H1 (cell line): ENCODE measurements around the gene TNFAIP2.
A peak's percentile ranks its signal among the peaks of the same experiment; 100 is the strongest.

Experiments used
- BRCA1 ChIP-seq: IDR thresholded peaks from 2 replicates; pipeline ENCODE4 v1.6.1; 2012; ENCODE audit warnings: low read depth, low read length, improper control_type of control experiment
- CTCF ChIP-seq, 3 experiments: IDR thresholded peaks; 1 replicate in 2 of 3; 2 replicates in 1 of 3; pipeline versions ENCODE4 v1.5.1 to v1.6.1; 2011; ENCODE audit warnings: low read length in 3 of 3, mild to moderate bottlenecking in 3 of 3, inconsistent platforms in 2 of 3, low read depth in 1 of 3, moderate library complexity in 1 of 3; ENCODE audit not compliant: insufficient read depth in 1 of 3; ENCODE audit errors: control extremely low read depth in 1 of 3
- EP300 ChIP-seq, 2 experiments: IDR thresholded peaks; 1 replicate in 1 of 2; 2 replicates in 1 of 2; pipeline ENCODE4 v1.6.1; 2011 to 2012; ENCODE audit warnings: low read depth in 2 of 2, low read length in 2 of 2, mild to moderate bottlenecking in 2 of 2, borderline replicate concordance in 1 of 2, inconsistent platforms in 1 of 2, moderate library complexity in 1 of 2
- EZH2 ChIP-seq: fragments of 200-600 bp; sonication (generic); IDR thresholded peaks from 2 replicates; pipeline ENCODE4 v1.7.1; 2012; ENCODE audit warnings: low read depth, mild to moderate bottlenecking, moderate library complexity, low read length, inconsistent platforms; ENCODE audit not compliant: severe bottlenecking
- GTF2F1 ChIP-seq: IDR thresholded peaks from 2 replicates; pipeline ENCODE4 v1.6.1; 2012; ENCODE audit warnings: low read depth, low read length, improper control_type of control experiment, borderline replicate concordance
- HDAC6 ChIP-seq: IDR thresholded peaks from one replicate; pipeline ENCODE4 v1.7.1; 2012; ENCODE audit warnings: low read depth, mild to moderate bottlenecking, inconsistent platforms, low read length, moderate library complexity
- KDM4A ChIP-seq: IDR thresholded peaks from one replicate; pipeline ENCODE4 v1.7.1; 2012; ENCODE audit warnings: low read depth, mild to moderate bottlenecking, moderate library complexity, low read length, inconsistent platforms; ENCODE audit not compliant: severe bottlenecking
- POLR2A ChIP-seq, 2 experiments: IDR thresholded peaks; 1 replicate in 1 of 2; 2 replicates in 1 of 2; pipeline ENCODE4 v1.6.1; 2011; ENCODE audit warnings: low read depth in 2 of 2, low read length in 2 of 2, mild to moderate bottlenecking in 2 of 2; ENCODE audit errors: control extremely low read depth in 1 of 2
- POLR2AphosphoS5 ChIP-seq: IDR thresholded peaks from 2 replicates; pipeline ENCODE4 v1.6.1; 2011; ENCODE audit warnings: low read depth, low read length
- RFX5 ChIP-seq: IDR thresholded peaks from 2 replicates; pipeline ENCODE4 v1.6.1; 2011; ENCODE audit warnings: low read depth, low read length, improper control_type of control experiment, borderline replicate concordance
- TAF1 ChIP-seq: IDR thresholded peaks from 2 replicates; pipeline ENCODE4 v1.6.1; 2011; ENCODE audit warnings: mild to moderate bottlenecking, low read depth, low read length
- TF ChIP-seq, protein P1 (sequence below): IDR thresholded peaks from 2 replicates; pipeline ENCODE4 v1.6.1; 2012; ENCODE audit warnings: inconsistent platforms

- TF ChIP-seq RFX5 (no peak), POLR2AphosphoS5 (no peak), TAF1 (no peak), EP300 (IDR thresholded peaks at IDR 0.05; ENCODE audit: borderline replicate concordance in 1 of 2, low read depth in 2 of 2, low read length in 2 of 2) (no peak), GTF2F1 (no peak), CTCF (IDR thresholded peaks at IDR 0.05; ENCODE audit: control extremely low read depth in 1 of 3, insufficient read depth in 1 of 3, low read depth in 1 of 3, low read length in 3 of 3) (peak in 1 of 3 experiments; percentile 10; a peak in 1 of 4 replicates), EZH2 (no peak), POLR2A (IDR thresholded peaks at IDR 0.05; ENCODE audit: control extremely low read depth in 1 of 2, low read depth in 2 of 2, low read length in 2 of 2) (no peak), KDM4A (no peak), BRCA1 (no peak), HDAC6 (no peak)
- TF ChIP-seq, protein P1, sequence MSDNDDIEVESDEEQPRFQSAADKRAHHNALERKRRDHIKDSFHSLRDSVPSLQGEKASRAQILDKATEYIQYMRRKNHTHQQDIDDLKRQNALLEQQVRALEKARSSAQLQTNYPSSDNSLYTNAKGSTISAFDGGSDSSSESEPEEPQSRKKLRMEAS: no peak
These were observed 33.6 kb downstream of the TNFAIP2 start for GRCh38 chr14:103156651-103157378.
